HEK293 (cell line): ENCODE data around the gene TTC31.

Source experiments
- CTCF ChIA-PET: fragments of 350-600 bp; formaldehyde crosslinking; extraction: SDS; loops from one replicate; lab custom pipeline; 2021; ENCODE audit warnings: antibody characterized with exemption; lab: Yijun Ruan, JAX
- POLR2A ChIA-PET: fragments of 300-600 bp; formaldehyde crosslinking; extraction: SDS; loops from one replicate; lab custom pipeline; 2020; ENCODE audit warnings: antibody characterized with exemption, inconsistent platforms; lab: Yijun Ruan, JAX
- H3K27ac ChIP-seq: fragments of 200-500 bp; sonication (Bioruptor generic); 2 replicates; pipeline ENCODE4 v1.5.1; 2014; ENCODE audit warnings: low read depth, low read length, control low read depth, inconsistent platforms; ENCODE audit errors: extremely low read depth
- H3K36me3 ChIP-seq, 2 experiments: fragments of 200-500 bp in 1 of 2; sonication (Bioruptor generic) in 1 of 2; 1 replicate in 1 of 2; 2 replicates in 1 of 2; pipeline ENCODE4 v1.5.1; 2014 to 2017; ENCODE audit warnings: inconsistent platforms in 2 of 2, low read length in 2 of 2; ENCODE audit not compliant: control insufficient read depth in 2 of 2, insufficient read depth in 1 of 2
- H3K4me1 ChIP-seq: fragments of 200-500 bp; sonication (Bioruptor generic); 2 replicates; pipeline ENCODE4 v1.5.1; 2014; ENCODE audit warnings: mild to moderate bottlenecking, low read length, inconsistent platforms; ENCODE audit not compliant: control insufficient read depth, insufficient read depth
- H3K4me3 ChIP-seq: 2 replicates; pipeline ENCODE4 v1.5.1; 2011; ENCODE audit warnings: low read depth, mild to moderate bottlenecking, control low read depth, low read length, moderate library complexity
- H3K9me3 ChIP-seq: fragments of 200-500 bp; sonication (Bioruptor generic); 2 replicates; pipeline ENCODE4 v1.5.1; 2014; ENCODE audit warnings: low read depth, low read length, inconsistent platforms; ENCODE audit not compliant: control insufficient read depth, insufficient read depth
- BCL11B ChIP-seq: fragments of 450-650 bp; formaldehyde crosslinking; IDR thresholded peaks from 2 replicates; pipeline ENCODE4 v1.5.1; 2016; ENCODE audit warnings: low read depth, missing biosample characterization, missing genetic modification characterization
- MEIS1 ChIP-seq: sonication (generic); formaldehyde crosslinking; IDR thresholded peaks from 2 replicates; pipeline ENCODE4 v1.8.1; 2022; ENCODE audit warnings: missing genetic modification reagents, mild to moderate bottlenecking, borderline replicate concordance
- SCRT2 ChIP-seq: fragments of 450-650 bp; formaldehyde crosslinking; IDR thresholded peaks from 2 replicates; pipeline ENCODE4 v1.5.1; 2016; ENCODE audit warnings: missing biosample characterization, missing genetic modification characterization
- ZBTB11 ChIP-seq: fragments of 450-650 bp; formaldehyde crosslinking; conservative IDR thresholded peaks from 2 replicates; pipeline ENCODE4 v1.5.1; 2016; ENCODE audit warnings: low read depth, missing biosample characterization, missing genetic modification characterization
- ZNF184 ChIP-seq: fragments of 450-650 bp; IDR thresholded peaks from 2 replicates; pipeline ENCODE4 v1.5.1; 2018; ENCODE audit warnings: missing biosample characterization, mild to moderate bottlenecking, missing genetic modification characterization
- ZNF514 ChIP-seq: fragments of 450-650 bp; formaldehyde crosslinking; IDR thresholded peaks from 2 replicates; pipeline ENCODE4 v1.5.1; 2016; ENCODE audit warnings: missing biosample characterization, missing genetic modification characterization
- ZNF580 ChIP-seq: fragments of 450-650 bp; formaldehyde crosslinking; IDR thresholded peaks from 2 replicates; pipeline ENCODE4 v1.5.1; 2016; ENCODE audit warnings: missing biosample characterization, missing genetic modification characterization
- ZNF585B ChIP-seq: fragments of 450-650 bp; formaldehyde crosslinking; IDR thresholded peaks from 2 replicates; pipeline ENCODE4 v1.5.1; 2016; ENCODE audit warnings: missing biosample characterization, missing genetic modification characterization
- ZNF670 ChIP-seq: fragments of 450-650 bp; formaldehyde crosslinking; IDR thresholded peaks from 2 replicates; pipeline ENCODE4 v1.5.1; 2016; ENCODE audit warnings: missing biosample characterization, missing genetic modification characterization, low read depth

The TTC31 gene

GRCh38 chr2:74496997-74497776, 14.3 kb downstream of the TTC31 start:
- no peak overlapping the region for H3K4me3 ChIP-seq
- POLR2A ChIA-PET: no interaction called here
- TF ChIP-seq BCL11B (tag by site-specific recombination): no peak
- no peak for TF ChIP-seq ZNF580 (tag by site-specific recombination)
- TF ChIP-seq MEIS1 (CRISPR knock-in tag): no peak
- no peak for TF ChIP-seq ZBTB11 (tag by site-specific recombination)
- TF ChIP-seq ZNF184 (tag by site-specific recombination): 0 out of 2 replicates have a peak, but pooled peaks have one; percentile 19
- TF ChIP-seq ZNF670 (tag by site-specific recombination): no peak
- TF ChIP-seq, all 188 proteins: peak for 1
- no peak overlapping the region for H3K27ac ChIP-seq
- no peaks in the 10 kb centered on the region for H3K9me3 ChIP-seq
- peaks cover 0 to 23% of the 10 kb centered on the region in 2 experiments; a peak in 1 of 3 replicates for H3K36me3 ChIP-seq
- CTCF ChIA-PET: interaction anchor here (1.1 kb wide), 1 partner anchor 35 kb away, joined by 3 read pairs; no protein-coding TSS in a partner anchor
- H3K4me1 ChIP-seq: no peaks in the 10 kb centered on the region

GRCh38 chr2:74497777-74498499, 15.1 kb downstream of the TTC31 start:
- POLR2A ChIA-PET: no interaction called here
- CTCF ChIA-PET: interaction anchor here (1.1 kb wide), 1 partner anchor 34 kb away, joined by 3 read pairs; no protein-coding TSS in a partner anchor
- Histone ChIP-seq H3K9me3 (no peaks in the 10 kb centered on the region), H3K36me3 (peaks cover 0 to 16% of the 10 kb centered on the region in 2 experiments; a peak in 1 of 3 replicates), H3K4me3 (no peak overlapping the region), H3K4me1 (no peaks in the 10 kb centered on the region), H3K27ac (no peak overlapping the region)
- TF ChIP-seq SCRT2 (peak; percentile 84), ZNF514 (tag by site-specific recombination) (no peak)

- TF ChIP-seq ZNF585B (tag by site-specific recombination) (no peak), SCRT2 (peak; percentile 87)
- H3K4me1 ChIP-seq: no peaks in the 10 kb centered on the region
- POLR2A ChIA-PET: no interaction called here
- H3K36me3 ChIP-seq: peaks cover 0 to 8% of the 10 kb centered on the region in 2 experiments; a peak in 1 of 3 replicates
- no peaks in the 10 kb centered on the region for H3K9me3 ChIP-seq
- CTCF ChIA-PET: no interaction called here
- H3K27ac ChIP-seq: no peak overlapping the region
- H3K4me3 ChIP-seq: no peak overlapping the region
These were observed 15.8 kb downstream of the TTC31 start for GRCh38 chr2:74498500-74499266.
